Activated CD8-positive, alpha-beta memory T cell treated with anti-CD3 and anti-CD28 coated beads for 24 hours (primary cell): ENCODE measurements around the gene ZNF415.
"Not testable (repeated sequence)": the region's sequence is repeated elsewhere in the genome, so short reads cannot be mapped to it uniquely, and the experiment has no call there.

Experiments used
- DNase-seq: peaks from one replicate; pipeline ENCODE4 v3.0.0-alpha.2; 2020

ZNF415 gene

DNA sequence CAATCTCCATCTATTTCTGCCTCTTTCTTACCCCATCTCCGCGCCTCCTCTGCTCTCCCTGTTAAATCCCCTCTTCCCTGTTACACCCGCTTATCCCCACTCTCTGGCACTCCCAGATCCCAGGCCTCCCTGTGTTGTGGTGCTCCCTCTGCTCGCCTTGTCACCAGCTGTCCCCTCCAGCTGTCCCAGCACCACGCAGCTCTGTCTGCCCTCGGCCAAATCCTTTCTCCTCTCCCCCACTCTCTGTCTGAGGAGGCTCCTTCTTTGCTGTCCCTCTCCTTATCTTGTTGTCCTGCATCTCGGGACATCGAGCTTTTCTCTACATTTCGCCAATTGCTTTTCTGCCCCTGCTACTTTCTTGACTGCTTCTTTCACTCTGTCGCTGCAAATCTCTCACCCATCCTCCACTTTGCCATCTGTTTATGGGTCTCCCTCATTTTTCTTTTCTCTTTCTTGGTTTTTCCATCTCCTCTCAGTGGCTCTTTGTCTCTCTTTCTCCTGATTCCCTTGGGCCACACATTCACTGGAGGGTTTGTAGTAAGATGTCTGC lies 30.4 kb downstream of the ZNF415 start:
- no peak for DNase-seq

DNA sequence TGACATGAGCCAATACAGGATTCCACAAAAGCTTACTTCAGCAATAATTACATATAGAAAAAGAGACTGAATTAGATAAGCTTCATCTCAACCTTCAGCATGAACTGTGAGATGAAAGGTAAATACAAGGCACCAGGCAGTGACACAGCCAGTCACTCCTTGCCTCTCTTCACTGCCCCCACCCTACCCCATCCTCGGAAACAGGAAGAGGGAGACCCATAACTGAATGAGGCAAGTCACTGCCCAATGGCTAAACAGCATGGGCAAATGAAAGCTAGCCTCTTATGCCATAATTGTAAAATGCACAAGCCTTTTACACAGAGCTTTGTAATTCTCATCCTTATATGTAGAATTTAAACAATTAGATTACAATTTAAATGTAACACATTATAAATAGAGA lies 31.2 kb downstream of the ZNF415 start:
- no peak for DNase-seq

DNA sequence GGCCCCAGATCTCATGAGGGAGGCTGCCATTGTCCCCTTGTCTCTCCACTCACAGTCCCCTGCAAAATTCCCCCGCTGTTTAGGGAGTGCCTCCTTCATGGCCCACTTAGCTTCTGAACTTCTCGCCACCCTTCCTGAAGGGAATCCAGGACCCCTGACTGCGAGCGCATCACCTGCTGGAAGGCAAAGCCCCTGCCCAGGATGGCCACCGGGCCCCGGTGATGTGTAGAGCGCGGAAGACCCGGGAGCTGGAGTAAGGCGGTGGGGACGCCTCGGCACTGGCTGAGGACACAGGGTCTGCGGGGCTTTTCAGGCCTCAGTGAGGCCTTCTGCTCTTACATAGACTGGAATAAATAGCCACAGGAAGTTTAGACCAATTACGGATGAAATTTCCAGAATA lies 34.1 kb downstream of the ZNF415 start:
- not testable (repeated sequence) for DNase-seq

GRCh38 chr19:53096982-53097690 lies 35.6 kb downstream of the ZNF415 start:
- not testable (repeated sequence) for DNase-seq

- DNase-seq: not testable (repeated sequence)
Observed at GRCh38 chr19:53096579-53096978, 36.1 kb downstream of the ZNF415 start.

DNA sequence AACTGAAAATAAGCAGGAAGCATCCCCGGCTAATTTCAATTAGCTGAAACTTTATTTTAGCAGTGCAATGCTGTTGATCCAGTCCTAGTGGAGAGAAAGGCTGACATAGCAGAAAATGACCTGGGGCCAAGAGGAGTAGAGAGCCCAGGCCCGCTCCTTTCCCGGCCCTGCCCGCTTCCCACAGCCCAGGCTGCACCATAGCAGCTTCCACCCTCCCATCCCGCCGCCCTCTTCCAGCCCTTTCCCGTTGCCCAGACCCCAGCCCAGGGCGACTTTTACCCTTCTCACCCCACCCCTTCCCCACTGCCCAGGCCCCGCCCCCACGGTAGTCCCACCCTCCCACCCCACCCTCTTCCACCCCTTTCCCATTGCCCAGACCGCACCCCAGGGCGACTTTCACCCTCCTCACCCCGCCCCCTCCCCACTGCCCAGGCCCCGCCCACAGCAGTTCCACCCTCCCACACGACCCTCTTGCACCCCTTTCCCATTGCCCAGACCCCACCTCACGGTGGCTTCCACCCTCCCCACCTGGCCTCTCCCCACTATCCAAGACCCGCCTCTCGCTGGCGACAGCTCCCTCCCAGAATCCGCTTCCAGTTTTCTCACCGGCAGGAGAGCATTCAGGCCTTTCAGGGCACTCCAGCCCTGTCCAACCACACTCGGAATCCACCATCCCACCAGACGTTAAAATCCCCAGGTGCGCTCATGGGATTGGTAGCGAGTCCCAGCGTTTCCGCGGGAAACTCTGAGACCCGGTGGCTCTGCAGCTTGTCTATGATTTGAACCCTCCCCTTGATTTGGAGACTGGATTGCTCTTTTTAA lies 37.7 kb downstream of the ZNF415 start:
- no peak for DNase-seq

DNA sequence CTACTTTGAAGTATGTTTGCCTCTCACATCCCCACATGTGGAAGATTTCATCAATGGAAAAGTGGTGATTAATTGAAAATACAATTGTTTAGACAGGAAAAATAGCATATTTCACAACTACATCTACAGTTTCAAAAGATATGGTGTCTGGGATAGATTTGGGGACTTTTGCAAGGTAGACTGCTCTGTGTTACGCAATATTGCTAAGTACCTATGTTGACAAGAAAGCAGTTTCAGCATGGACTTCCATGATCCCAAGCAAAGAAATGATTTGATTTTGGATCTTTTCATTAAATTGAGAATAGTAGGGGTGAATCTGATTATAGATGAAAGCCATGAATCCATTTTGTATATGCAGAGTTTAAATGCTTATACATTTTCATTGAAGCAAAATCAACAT lies 40.0 kb downstream of the ZNF415 start:
- DNase-seq: no peak

GRCh38 chr19:53091413-53092254 lies 41.1 kb downstream of the ZNF415 start:
- no peak for DNase-seq

DNA sequence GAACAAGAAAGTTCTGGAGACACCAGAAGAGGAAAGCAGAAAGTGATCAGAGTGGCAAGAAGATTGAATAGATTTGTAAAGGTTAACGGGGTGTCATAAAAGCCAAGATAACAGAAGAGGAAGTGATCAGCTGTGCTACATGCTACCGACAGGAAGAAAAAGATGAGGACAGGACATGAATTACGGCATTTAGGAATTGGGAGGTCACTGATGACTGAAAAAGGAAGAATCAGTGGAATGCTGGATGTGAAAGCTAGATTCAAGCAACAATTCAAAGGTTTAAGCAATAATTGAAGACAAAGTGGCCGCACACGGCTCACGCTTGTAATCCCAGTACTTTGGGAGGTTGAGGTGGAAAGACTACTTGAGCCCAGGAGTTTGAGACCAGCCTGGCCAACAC lies 44.6 kb downstream of the ZNF415 start:
- DNase-seq: no peak

- DNase-seq: no peak
Observed at GRCh38 chr19:53086949-53087348, 45.8 kb downstream of the ZNF415 start.

DNA sequence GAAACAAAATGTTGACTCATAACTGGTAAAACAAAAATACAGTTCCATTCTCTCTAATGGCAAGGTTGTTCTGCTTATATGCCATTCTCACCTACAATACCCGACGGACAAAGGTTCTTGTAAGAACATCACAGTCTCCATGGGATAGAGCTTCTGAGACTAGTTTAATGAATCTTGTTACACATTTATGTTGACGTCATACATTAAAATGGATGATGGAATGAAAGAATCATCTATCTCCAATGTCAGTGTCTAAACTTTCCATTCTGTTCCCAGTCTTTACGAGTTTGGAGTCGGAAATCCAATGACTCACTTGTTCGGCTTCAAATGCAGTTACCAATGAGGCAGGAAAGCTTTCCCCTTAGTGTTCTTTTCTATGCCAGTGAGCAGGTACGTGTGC lies 47.2 kb downstream of the ZNF415 start:
- DNase-seq: no peak

- no peak for DNase-seq
Observed at GRCh38 chr19:53082929-53083328, 49.8 kb downstream of the ZNF415 start.

- DNase-seq: no peak
Observed at GRCh38 chr19:53079313-53079924, 53.3 kb downstream of the ZNF415 start.

DNA sequence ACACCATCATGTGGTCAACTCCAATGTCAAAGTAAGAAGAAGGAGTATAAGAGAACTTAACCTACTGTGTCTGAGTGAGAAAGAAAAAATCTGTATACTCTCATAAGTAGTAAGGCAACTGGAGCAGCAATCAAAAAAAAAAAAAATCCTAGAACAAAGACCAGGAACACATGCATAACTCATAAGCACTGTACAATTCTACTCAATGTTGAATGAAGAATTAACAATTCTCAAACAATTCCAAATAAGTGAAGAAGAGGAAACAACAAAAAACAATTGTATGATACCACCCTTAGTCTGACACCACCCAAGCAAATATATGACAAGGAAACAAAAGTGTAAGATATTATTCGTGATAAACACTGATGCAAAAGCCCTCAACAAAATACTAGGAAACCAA lies 54.0 kb downstream of the ZNF415 start:
- DNase-seq: no peak

- no peak for DNase-seq
Observed at GRCh38 chr19:53076984-53077383, 55.7 kb downstream of the ZNF415 start.

DNA sequence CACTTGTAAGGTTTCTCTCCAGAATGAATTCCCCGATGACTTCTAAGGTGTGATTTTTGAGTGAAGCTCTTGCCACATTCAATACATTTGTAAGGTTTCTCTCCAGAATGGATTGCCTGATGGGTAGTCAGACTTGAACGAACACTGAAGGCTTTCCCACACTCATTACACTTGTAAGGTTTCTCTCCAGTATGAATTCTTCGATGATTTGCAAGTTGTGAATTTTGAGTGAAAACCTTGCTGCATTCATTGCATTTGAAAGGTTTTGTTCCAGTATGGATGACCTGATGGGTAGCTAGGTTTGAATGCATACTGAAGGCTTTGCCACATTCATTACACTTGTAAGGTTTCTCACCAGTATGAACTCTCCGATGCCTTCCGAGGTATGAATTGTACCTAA lies 63.9 kb downstream of the ZNF415 start:
- no peak for DNase-seq

- DNase-seq: no peak
Observed at GRCh38 chr19:53068199-53068598, 64.5 kb downstream of the ZNF415 start.

DNA sequence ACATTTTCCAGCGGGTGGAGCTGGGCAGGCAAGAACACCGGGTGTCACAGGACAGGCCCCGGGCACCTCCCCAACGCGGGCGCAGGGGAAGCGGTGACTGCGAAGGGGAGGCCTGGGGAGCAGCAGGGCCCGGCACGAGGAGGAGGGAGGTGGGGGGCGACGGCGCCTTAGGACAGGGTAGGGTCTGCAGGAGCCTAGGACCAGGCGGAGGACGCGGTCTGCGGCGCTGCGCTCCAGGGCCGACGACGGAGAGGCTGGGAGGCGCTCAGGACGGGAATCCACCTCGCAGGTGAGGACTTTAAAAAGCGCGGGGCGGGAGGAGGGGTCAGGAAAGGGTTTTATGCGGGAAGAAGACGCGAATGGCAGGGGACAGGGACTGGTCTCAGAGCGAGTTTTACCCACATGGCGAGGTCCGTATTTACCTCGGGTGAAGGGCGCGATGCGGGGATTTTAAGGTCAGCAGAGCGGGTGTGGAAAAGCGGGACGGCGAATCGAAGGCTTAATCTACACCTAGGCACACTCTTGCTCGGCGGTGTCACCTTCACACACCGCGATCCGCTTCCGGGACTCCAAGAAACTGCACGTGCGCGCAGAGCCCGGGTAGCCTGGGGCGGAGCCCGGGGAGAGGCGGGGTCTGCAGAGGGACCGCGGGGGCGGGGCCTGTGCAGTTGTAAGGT lies 74.7 kb downstream of the ZNF415 start:
- DNase-seq: no peak
